WTC11 (cell line): ENCODE results near the gene OSBPL5. TPM values are rescaled to one million over a fixed set of nuclear protein-coding genes. Genes with fewer than 3 reads are reported as not detected.
A peak's percentile ranks its signal among the peaks of the same experiment; 100 is the strongest.
"Not testable (repeated sequence)": the region's sequence is repeated elsewhere in the genome, so short reads cannot be mapped to it uniquely, and the experiment has no call there.

Experiments used
- ATAC-seq: fragments of 200-7000 bp; cut with Tn5 transposase; 2 replicates; pipeline ENCODE4 v1.10.0; 2021; ENCODE audit warnings: mild to moderate bottlenecking, moderate library complexity
- CTCF ChIA-PET: fragments of 300-600 bp; sonication (Branson Sonifier 250); formaldehyde crosslinking; loops from one replicate; lab custom pipeline; 2021; ENCODE audit warnings: antibody characterized with exemption; lab: Charles Lee
- POLR2A ChIA-PET: fragments of 350-600 bp; sonication (Branson Sonifier 250); formaldehyde crosslinking; loops from one replicate; lab custom pipeline; 2021; ENCODE audit warnings: antibody characterized with exemption; lab: Charles Lee
- DNase-seq: peaks from one replicate; pipeline ENCODE4 v3.0.0; 2021; ENCODE audit warnings: low spot score
- H3K27ac Mint-ChIP-seq: 2 replicates; pipeline ENCODE4 v1.8.0; 2021; ENCODE audit warnings: mixed read lengths
- H3K27me3 Mint-ChIP-seq: 2 replicates; pipeline ENCODE4 v1.8.0; 2021; ENCODE audit warnings: low read depth, mild to moderate bottlenecking, moderate library complexity, mixed read lengths
- H3K36me3 Mint-ChIP-seq: 2 replicates; pipeline ENCODE4 v1.8.0; 2021; ENCODE audit warnings: mixed read lengths
- H3K4me1 Mint-ChIP-seq: 2 replicates; pipeline ENCODE4 v1.8.0; 2022; ENCODE audit warnings: mixed read lengths
- H3K4me3 Mint-ChIP-seq: 2 replicates; pipeline ENCODE4 v1.8.0; 2021; ENCODE audit warnings: mild to moderate bottlenecking, moderate library complexity, mixed read lengths
- H3K9me3 Mint-ChIP-seq: 2 replicates; pipeline ENCODE4 v1.8.0; 2021; ENCODE audit warnings: mixed read lengths
- CREB1 ChIP-seq: sonication (generic); formaldehyde crosslinking; IDR thresholded peaks from 2 replicates; pipeline ENCODE4 v1.8.0; 2023; ENCODE audit warnings: mild to moderate bottlenecking, missing genetic modification reagents
- ESRRA ChIP-seq: sonication (generic); formaldehyde crosslinking; IDR thresholded peaks from 2 replicates; pipeline ENCODE4 v1.8.1; 2022; ENCODE audit warnings: mild to moderate bottlenecking, missing genetic modification reagents, borderline replicate concordance
- ETV6 ChIP-seq: sonication (generic); formaldehyde crosslinking; IDR thresholded peaks from 2 replicates; pipeline ENCODE4 v1.8.1; 2022; ENCODE audit warnings: mild to moderate bottlenecking, missing genetic modification reagents
- GABPB1 ChIP-seq: sonication (generic); formaldehyde crosslinking; IDR thresholded peaks from 2 replicates; pipeline ENCODE4 v1.8.1; 2023; ENCODE audit warnings: mild to moderate bottlenecking, missing genetic modification reagents
- JUN ChIP-seq: sonication (generic); formaldehyde crosslinking; IDR thresholded peaks from 2 replicates; pipeline ENCODE4 v1.8.0; 2023; ENCODE audit warnings: mild to moderate bottlenecking, missing genetic modification reagents
- NFYB ChIP-seq: sonication (generic); formaldehyde crosslinking; conservative IDR thresholded peaks from 2 replicates; pipeline ENCODE4 v1.8.0; 2022; ENCODE audit warnings: low read depth, missing genetic modification reagents
- NR2C2 ChIP-seq: sonication (generic); formaldehyde crosslinking; IDR thresholded peaks from 2 replicates; pipeline ENCODE4 v1.8.0; 2022; ENCODE audit warnings: mild to moderate bottlenecking, missing genetic modification reagents
- NR3C1 ChIP-seq: sonication (generic); formaldehyde crosslinking; conservative IDR thresholded peaks from 2 replicates; pipeline ENCODE4 v1.8.1; 2023; ENCODE audit warnings: low read depth, mild to moderate bottlenecking, missing genetic modification reagents
- OVOL2 ChIP-seq: fragments of 250-450 bp; sonication (Bioruptor Pico); IDR thresholded peaks from 2 replicates; pipeline ENCODE4 v1.9.0; 2021; ENCODE audit warnings: mild to moderate bottlenecking, borderline replicate concordance
- TCF7 ChIP-seq: sonication (generic); formaldehyde crosslinking; IDR thresholded peaks from 2 replicates; pipeline ENCODE4 v1.8.0; 2022; ENCODE audit warnings: mild to moderate bottlenecking, low read depth, missing genetic modification reagents, moderate library complexity
- TEAD4 ChIP-seq: sonication (generic); formaldehyde crosslinking; IDR thresholded peaks from 2 replicates; pipeline ENCODE4 v1.8.0; 2022; ENCODE audit warnings: mild to moderate bottlenecking, missing genetic modification reagents
- ZNF121 ChIP-seq: sonication (generic); formaldehyde crosslinking; IDR thresholded peaks from 2 replicates; pipeline ENCODE4 v1.8.0; 2023; ENCODE audit warnings: missing genetic modification reagents
- total RNA-seq: library from RNA; stranded (reverse); gene quantifications from 3 replicates; pipeline ENCODE4 v1.2.3, GENCODE V29; 2021
- TF ChIP-seq, protein P1 (sequence below): sonication (generic); formaldehyde crosslinking; IDR thresholded peaks from 2 replicates; pipeline ENCODE4 v1.8.1; 2022; ENCODE audit warnings: missing genetic modification reagents, borderline replicate concordance
- TF ChIP-seq, protein P2 (sequence below): sonication (generic); formaldehyde crosslinking; IDR thresholded peaks from 2 replicates; pipeline ENCODE4 v1.8.1; 2022; ENCODE audit warnings: mild to moderate bottlenecking, missing genetic modification reagents, moderate library complexity, borderline replicate concordance
- TF ChIP-seq, protein P3 (sequence below): fragments of 200-600 bp; IDR thresholded peaks from 2 replicates; pipeline ENCODE4 v1.8.0; 2022; ENCODE audit warnings: antibody characterized with exemption
- TF ChIP-seq, protein P4 (sequence below): sonication (generic); formaldehyde crosslinking; IDR thresholded peaks from 2 replicates; pipeline ENCODE4 v1.8.1; 2023; ENCODE audit warnings: mild to moderate bottlenecking, missing genetic modification reagents, moderate library complexity
- TF ChIP-seq, protein P5 (sequence below): sonication (generic); formaldehyde crosslinking; conservative IDR thresholded peaks from 2 replicates; pipeline ENCODE4 v1.8.1; 2022; ENCODE audit warnings: mild to moderate bottlenecking, missing genetic modification reagents
- TF ChIP-seq, protein P6 (sequence below): fragments of 250-450 bp; sonication (Bioruptor Pico); IDR thresholded peaks from 2 replicates; pipeline ENCODE4 v2.1.2; 2022; ENCODE audit warnings: mild to moderate bottlenecking, moderate library complexity

The OSBPL5 gene
- total RNA-seq, 1 experiment from 2014 or later, result 17.7 TPM

DNA sequence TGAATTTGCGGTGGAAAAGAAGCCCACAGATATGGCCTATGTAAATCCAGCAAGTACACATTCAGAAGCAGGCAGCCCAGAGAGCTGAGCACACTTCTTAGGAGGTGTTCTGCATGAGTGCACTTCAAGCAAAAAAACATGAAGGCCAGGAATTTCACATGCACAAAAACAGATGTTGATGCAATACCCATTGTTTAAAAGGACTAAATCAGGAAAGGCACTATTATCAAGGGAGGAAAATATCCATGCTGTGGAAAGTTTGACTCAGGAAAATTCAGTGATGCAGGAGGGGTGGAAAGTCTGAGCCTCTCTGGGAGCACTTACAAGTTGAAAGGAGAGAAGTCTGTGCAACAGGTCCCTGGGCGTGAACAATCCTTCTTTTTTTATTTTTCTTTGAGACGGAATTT is 92.1 kb downstream of the OSBPL5 start (continued):
- TF ChIP-seq, protein P1, sequence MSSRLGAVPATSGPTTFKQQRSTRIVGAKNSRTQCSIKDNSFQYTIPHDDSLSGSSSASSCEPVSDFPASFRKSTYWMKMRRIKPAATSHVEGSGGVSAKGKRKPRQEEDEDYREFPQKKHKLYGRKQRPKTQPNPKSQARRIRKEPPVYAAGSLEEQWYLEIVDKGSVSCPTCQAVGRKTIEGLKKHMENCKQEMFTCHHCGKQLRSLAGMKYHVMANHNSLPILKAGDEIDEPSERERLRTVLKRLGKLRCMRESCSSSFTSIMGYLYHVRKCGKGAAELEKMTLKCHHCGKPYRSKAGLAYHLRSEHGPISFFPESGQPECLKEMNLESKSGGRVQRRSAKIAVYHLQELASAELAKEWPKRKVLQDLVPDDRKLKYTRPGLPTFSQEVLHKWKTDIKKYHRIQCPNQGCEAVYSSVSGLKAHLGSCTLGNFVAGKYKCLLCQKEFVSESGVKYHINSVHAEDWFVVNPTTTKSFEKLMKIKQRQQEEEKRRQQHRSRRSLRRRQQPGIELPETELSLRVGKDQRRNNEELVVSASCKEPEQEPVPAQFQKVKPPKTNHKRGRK (CRISPR knock-in tag), result no peak
- no peak for TF ChIP-seq TCF7 (CRISPR knock-in tag)
- no peak for TF ChIP-seq NR3C1 (CRISPR knock-in tag)
- TF ChIP-seq GABPB1 (CRISPR knock-in tag), result no peak

DNA sequence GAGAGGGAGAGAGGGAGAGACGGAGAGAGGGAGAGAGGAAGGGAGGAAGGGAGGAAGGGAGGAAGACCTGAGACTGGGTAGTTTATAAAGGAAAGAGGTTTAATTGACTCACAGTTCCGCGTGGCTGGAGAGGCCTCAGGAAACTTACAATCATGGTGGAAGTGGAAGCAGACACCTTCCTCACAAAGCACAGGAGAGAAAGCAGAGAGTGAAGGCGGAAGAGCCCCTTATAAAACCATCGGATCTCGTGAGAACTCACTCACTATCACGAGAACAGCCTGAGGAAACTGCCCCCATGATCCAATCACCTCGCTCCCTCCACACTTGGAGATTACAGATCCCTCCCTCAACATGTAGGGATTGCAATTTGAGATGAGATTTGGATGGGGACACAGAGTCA is 95.7 kb downstream of the OSBPL5 start:
- no peak overlapping the region for H3K4me3 Mint-ChIP-seq
- H3K27ac Mint-ChIP-seq, result no peak overlapping the region
- ChIA-PET CTCF (no interaction called here), POLR2A (no interaction called here)
- ATAC-seq (no peak), DNase-seq (no peak)
- H3K36me3 Mint-ChIP-seq, result peaks cover 15% of the 10 kb centered on the region
- peaks cover 6% of the 10 kb centered on the region for H3K27me3 Mint-ChIP-seq
- H3K9me3 Mint-ChIP-seq, result peaks cover 16% of the 10 kb centered on the region
- H3K4me1 Mint-ChIP-seq, result peaks cover 2% of the 10 kb centered on the region
- TF ChIP-seq JUN (CRISPR knock-in tag), result no peak
- TF ChIP-seq, protein P2, sequence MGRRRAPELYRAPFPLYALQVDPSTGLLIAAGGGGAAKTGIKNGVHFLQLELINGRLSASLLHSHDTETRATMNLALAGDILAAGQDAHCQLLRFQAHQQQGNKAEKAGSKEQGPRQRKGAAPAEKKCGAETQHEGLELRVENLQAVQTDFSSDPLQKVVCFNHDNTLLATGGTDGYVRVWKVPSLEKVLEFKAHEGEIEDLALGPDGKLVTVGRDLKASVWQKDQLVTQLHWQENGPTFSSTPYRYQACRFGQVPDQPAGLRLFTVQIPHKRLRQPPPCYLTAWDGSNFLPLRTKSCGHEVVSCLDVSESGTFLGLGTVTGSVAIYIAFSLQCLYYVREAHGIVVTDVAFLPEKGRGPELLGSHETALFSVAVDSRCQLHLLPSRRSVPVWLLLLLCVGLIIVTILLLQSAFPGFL (CRISPR knock-in tag), result no peak
- TF ChIP-seq, protein P3, sequence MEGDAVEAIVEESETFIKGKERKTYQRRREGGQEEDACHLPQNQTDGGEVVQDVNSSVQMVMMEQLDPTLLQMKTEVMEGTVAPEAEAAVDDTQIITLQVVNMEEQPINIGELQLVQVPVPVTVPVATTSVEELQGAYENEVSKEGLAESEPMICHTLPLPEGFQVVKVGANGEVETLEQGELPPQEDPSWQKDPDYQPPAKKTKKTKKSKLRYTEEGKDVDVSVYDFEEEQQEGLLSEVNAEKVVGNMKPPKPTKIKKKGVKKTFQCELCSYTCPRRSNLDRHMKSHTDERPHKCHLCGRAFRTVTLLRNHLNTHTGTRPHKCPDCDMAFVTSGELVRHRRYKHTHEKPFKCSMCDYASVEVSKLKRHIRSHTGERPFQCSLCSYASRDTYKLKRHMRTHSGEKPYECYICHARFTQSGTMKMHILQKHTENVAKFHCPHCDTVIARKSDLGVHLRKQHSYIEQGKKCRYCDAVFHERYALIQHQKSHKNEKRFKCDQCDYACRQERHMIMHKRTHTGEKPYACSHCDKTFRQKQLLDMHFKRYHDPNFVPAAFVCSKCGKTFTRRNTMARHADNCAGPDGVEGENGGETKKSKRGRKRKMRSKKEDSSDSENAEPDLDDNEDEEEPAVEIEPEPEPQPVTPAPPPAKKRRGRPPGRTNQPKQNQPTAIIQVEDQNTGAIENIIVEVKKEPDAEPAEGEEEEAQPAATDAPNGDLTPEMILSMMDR, result no peak
- TF ChIP-seq NR2C2 (CRISPR knock-in tag), result no peak
- TF ChIP-seq CREB1 (CRISPR knock-in tag), result no peak
- no peak for TF ChIP-seq NFYB (CRISPR knock-in tag)
- no peak for TF ChIP-seq OVOL2 (CRISPR knock-in tag)
- TF ChIP-seq, protein P4, sequence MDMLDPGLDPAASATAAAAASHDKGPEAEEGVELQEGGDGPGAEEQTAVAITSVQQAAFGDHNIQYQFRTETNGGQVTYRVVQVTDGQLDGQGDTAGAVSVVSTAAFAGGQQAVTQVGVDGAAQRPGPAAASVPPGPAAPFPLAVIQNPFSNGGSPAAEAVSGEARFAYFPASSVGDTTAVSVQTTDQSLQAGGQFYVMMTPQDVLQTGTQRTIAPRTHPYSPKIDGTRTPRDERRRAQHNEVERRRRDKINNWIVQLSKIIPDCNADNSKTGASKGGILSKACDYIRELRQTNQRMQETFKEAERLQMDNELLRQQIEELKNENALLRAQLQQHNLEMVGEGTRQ (CRISPR knock-in tag), result no peak
- TF ChIP-seq, protein P5, sequence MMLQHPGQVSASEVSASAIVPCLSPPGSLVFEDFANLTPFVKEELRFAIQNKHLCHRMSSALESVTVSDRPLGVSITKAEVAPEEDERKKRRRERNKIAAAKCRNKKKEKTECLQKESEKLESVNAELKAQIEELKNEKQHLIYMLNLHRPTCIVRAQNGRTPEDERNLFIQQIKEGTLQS (CRISPR knock-in tag), result no peak
- TF ChIP-seq, protein P6, sequence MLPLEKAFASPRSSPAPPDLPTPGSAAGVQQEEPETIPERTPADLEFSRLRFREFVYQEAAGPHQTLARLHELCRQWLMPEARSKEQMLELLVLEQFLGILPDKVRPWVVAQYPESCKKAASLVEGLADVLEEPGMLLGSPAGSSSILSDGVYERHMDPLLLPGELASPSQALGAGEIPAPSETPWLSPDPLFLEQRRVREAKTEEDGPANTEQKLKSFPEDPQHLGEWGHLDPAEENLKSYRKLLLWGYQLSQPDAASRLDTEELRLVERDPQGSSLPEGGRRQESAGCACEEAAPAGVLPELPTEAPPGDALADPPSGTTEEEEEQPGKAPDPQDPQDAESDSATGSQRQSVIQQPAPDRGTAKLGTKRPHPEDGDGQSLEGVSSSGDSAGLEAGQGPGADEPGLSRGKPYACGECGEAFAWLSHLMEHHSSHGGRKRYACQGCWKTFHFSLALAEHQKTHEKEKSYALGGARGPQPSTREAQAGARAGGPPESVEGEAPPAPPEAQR (CRISPR knock-in tag), result no peak
- no peak for TF ChIP-seq ZNF121 (CRISPR knock-in tag)
- no peak for TF ChIP-seq ETV6 (CRISPR knock-in tag)
- no peak for TF ChIP-seq ESRRA (CRISPR knock-in tag)
- no peak for TF ChIP-seq TEAD4

DNA sequence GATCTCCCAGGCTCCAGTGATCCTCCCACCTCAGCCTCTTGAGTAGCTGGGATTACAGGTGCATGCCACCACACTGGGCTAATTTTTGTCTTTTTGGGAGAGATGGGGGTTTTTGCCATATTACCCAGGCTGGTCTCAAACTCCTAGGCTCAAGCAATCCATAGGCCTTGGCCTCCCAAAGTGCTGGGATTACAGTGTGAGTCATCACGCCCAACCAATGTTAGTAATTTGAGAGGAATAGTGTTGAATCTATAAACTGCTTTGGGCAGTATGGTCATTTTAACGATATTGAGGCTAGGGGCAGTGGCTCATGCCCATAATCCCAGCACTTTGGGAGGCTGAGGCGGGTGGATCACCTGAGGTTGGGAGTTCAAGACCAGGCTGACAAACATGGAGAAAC is 98.8 kb downstream of the OSBPL5 start:
- DNase-seq, POLR2A ChIA-PET, H3K27ac Mint-ChIP-seq, CTCF ChIA-PET, ATAC-seq, H3K4me3 Mint-ChIP-seq, H3K27me3 Mint-ChIP-seq: not testable (repeated sequence)
- Mint-ChIP-seq H3K4me1 (peaks cover 17% of the 10 kb centered on the region), H3K36me3 (peaks cover 23% of the 10 kb centered on the region), H3K9me3 (peaks cover 22% of the 10 kb centered on the region)

GRCh38 chr11:3064709-3065108 is 100.4 kb downstream of the OSBPL5 start:
- CTCF ChIA-PET, H3K4me3 Mint-ChIP-seq, POLR2A ChIA-PET, H3K27me3 Mint-ChIP-seq, DNase-seq, ATAC-seq: not testable (repeated sequence)
- Mint-ChIP-seq H3K36me3 (peaks cover 23% of the 10 kb centered on the region), H3K4me1 (peaks cover 17% of the 10 kb centered on the region), H3K27ac (peak overlapping the region; percentile 69; the same call in 1 of the 2 replicates), H3K9me3 (peaks cover 22% of the 10 kb centered on the region)
